SK-N-SH (cell line): ENCODE data around the gene WDR5B. TPM values are rescaled to one million over a fixed set of nuclear protein-coding genes. Genes with fewer than 3 reads are reported as not detected.

Experiments
- CHD2 ChIP-seq: fragments of 150-350 bp; IDR thresholded peaks from 2 replicates; pipeline ENCODE4 v1.6.1; 2018; ENCODE audit warnings: low read length; ENCODE audit not compliant: partially characterized antibody
- FOXJ3 ChIP-seq: sonication (generic); formaldehyde crosslinking; IDR thresholded peaks from 2 replicates; pipeline ENCODE4 v1.5.1; 2020; ENCODE audit warnings: mild to moderate bottlenecking, missing genetic modification reagents
- NFIC ChIP-seq: IDR thresholded peaks from 2 replicates; pipeline ENCODE4 v1.4.0; 2012; ENCODE audit warnings: borderline replicate concordance
- SMC3 ChIP-seq: IDR thresholded peaks from 2 replicates; pipeline ENCODE4 v1.6.1; 2012; ENCODE audit warnings: low read depth, low read length, improper control_type of control experiment
- TAF1 ChIP-seq: IDR thresholded peaks from 2 replicates; pipeline ENCODE4 v1.6.1; 2012; ENCODE audit warnings: low read depth, mild to moderate bottlenecking, low read length, moderate library complexity, borderline replicate concordance
- polyA plus RNA-seq, 3 experiments: library from polyadenylated mRNA; depleted of rRNA; stranded (reverse); fragments of >200 nt; gene quantifications; 2 replicates each; pipeline ENCODE4 v1.2.3, GENCODE V29; 2012
- small RNA-seq, 7 experiments: library from RNA; depleted of rRNA; stranded (forward); fragments of <200 nt; gene quantifications; one replicate each; pipeline ENCODE3, GENCODE V24; 2012
- TF ChIP-seq, protein P1 (sequence below): fragments of 150-350 bp; IDR thresholded peaks from 2 replicates; pipeline ENCODE4 v1.6.1; 2017; ENCODE audit warnings: antibody characterized with exemption, low read length, low read depth, borderline replicate concordance
- TF ChIP-seq, protein P2 (sequence below): IDR thresholded peaks from 2 replicates; pipeline ENCODE4 v1.4.0; 2012; ENCODE audit warnings: low read depth, borderline replicate concordance

The WDR5B gene
- polyA plus RNA-seq, 1 of the 3 experiments (the other 2 are of a cell fraction), result 2.2 TPM

DNA sequence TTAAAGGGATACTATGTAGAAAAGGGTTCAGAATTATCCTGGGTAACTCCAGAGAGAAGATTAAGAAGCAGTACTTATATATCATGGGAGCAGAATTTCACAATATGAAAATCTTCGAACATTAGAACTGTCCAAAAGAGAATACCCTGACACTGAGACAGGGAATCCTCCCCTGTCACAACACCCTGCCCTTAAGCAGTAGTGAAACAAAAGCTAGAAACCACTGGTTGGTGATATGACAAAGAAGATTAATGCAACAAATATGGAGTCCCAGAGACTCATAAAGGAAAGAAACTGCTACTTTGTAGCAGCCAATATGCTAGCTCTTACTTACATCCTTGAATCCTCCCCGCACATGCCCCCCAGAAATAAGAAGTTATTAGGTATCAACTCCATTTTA, 51.4 kb downstream of the WDR5B start (continued):
- TF ChIP-seq TAF1, result no peak
- no peak for TF ChIP-seq FOXJ3 (CRISPR knock-in tag)
- no peak for TF ChIP-seq NFIC
- no peak for TF ChIP-seq SMC3
- TF ChIP-seq, protein P1, sequence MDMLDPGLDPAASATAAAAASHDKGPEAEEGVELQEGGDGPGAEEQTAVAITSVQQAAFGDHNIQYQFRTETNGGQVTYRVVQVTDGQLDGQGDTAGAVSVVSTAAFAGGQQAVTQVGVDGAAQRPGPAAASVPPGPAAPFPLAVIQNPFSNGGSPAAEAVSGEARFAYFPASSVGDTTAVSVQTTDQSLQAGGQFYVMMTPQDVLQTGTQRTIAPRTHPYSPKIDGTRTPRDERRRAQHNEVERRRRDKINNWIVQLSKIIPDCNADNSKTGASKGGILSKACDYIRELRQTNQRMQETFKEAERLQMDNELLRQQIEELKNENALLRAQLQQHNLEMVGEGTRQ, result no peak
- TF ChIP-seq, protein P2, sequence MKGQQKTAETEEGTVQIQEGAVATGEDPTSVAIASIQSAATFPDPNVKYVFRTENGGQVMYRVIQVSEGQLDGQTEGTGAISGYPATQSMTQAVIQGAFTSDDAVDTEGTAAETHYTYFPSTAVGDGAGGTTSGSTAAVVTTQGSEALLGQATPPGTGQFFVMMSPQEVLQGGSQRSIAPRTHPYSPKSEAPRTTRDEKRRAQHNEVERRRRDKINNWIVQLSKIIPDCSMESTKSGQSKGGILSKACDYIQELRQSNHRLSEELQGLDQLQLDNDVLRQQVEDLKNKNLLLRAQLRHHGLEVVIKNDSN, result no peak
- TF ChIP-seq CHD2, result no peak

Small RNA genes lying within 50 kb of the gene (small RNA-seq; reads per million reads assigned to genes)
- gene AC083798.1, result 0 reads per million in 7 experiments

Other genes with a start within 250 kb of the WDR5B start
- gene CASR, start 232.4 kb downstream of the WDR5B start, polyA plus RNA-seq (2012; rRNA removed), result not detected in 2 replicates
- not detected in 2 replicates for gene CSTA, start 90.8 kb downstream of the WDR5B start, polyA plus RNA-seq (2012; rRNA removed)
- 11.0 and 11.2 TPM in 2 replicates for gene MIX23, start 32.8 kb downstream of the WDR5B start, polyA plus RNA-seq (2012; rRNA removed)
- 35.1 and 35.3 TPM in 2 replicates for gene FAM162A, start 31.9 kb downstream of the WDR5B start, polyA plus RNA-seq (2012; rRNA removed)
- gene KPNA1, start 98.9 kb upstream of the WDR5B start, polyA plus RNA-seq (2012; rRNA removed), result 21.6 and 32.0 TPM in 2 replicates
- gene PARP9, start 148.2 kb upstream of the WDR5B start, polyA plus RNA-seq (2012; rRNA removed), result 13.5 and 17.4 TPM in 2 replicates
- gene DTX3L, start 148.3 kb upstream of the WDR5B start, polyA plus RNA-seq (2012; rRNA removed), result 2.6 and 2.7 TPM in 2 replicates
- not detected in 2 replicates for gene PARP15, start 161.6 kb upstream of the WDR5B start, polyA plus RNA-seq (2012; rRNA removed)